ENCODE data around the gene COG5. TPM values are rescaled to one million over a fixed set of nuclear protein-coding genes. Genes with fewer than 3 reads are reported as not detected.

COG5 gene
- total and polyA plus RNA-seq, 10 donors, result 3.6 to 86.6 (median 48.7) TPM

DNA sequence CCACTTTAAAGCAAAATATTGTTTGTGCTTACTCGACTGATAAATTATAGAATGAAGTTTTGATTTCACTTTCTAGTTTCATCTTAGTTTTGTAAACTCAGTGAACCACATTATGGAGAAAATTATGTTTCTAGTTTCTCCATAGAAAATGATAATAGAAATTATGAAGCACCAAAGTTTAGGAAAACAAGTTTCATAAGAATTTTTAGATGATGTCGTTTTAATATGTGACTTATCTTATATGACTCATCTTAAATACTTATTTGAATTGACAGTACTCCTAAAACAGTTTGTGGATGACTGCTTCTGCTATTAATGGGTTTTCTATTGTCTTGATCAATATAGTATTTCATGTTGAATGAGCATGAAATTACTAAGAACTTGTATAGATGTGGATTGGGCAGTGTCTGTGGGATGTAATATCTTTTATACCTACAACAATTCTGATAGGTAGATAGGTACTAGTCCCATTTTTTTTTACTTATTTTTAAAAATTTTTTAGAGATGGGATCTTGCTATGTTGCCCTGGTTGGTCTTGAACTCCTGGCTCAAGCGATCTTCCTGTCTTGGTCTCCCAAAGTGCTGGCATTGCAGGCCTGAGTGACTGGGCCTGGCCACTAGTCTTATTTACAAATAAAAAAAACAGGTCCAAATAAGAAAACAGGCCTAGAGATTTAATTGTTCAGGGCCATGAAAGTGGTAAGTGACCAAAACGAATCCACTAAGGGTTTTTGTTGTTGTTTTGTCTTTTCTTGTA lies 391.3 kb downstream of the COG5 start:
- TF ChIP-seq, protein P1, sequence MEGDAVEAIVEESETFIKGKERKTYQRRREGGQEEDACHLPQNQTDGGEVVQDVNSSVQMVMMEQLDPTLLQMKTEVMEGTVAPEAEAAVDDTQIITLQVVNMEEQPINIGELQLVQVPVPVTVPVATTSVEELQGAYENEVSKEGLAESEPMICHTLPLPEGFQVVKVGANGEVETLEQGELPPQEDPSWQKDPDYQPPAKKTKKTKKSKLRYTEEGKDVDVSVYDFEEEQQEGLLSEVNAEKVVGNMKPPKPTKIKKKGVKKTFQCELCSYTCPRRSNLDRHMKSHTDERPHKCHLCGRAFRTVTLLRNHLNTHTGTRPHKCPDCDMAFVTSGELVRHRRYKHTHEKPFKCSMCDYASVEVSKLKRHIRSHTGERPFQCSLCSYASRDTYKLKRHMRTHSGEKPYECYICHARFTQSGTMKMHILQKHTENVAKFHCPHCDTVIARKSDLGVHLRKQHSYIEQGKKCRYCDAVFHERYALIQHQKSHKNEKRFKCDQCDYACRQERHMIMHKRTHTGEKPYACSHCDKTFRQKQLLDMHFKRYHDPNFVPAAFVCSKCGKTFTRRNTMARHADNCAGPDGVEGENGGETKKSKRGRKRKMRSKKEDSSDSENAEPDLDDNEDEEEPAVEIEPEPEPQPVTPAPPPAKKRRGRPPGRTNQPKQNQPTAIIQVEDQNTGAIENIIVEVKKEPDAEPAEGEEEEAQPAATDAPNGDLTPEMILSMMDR (IDR thresholded peaks at IDR 0.05 in 8 of 11, conservative IDR thresholded peaks at IDR 0.05 in 3 of 11), result no peak
- TF ChIP-seq POLR2A (IDR thresholded peaks at IDR 0.05), result no peak
- no peak for TF ChIP-seq POLR2AphosphoS5 (IDR thresholded peaks at IDR 0.05)
- intact Hi-C loops (cut with DNase I; ENCODE audit: low total_unique reads), result no loop called here
- peaks cover 0 to 19% (median 1%) of the 10 kb centered on the region in 6 donors for H3K36me3 ChIP-seq
- H3K4me1 ChIP-seq, result peaks cover 46 to 83% (median 73%) of the 10 kb centered on the region in 6 donors
- H3K27me3 ChIP-seq (replicated peaks in 1 of 7), result no peaks in the 10 kb centered on the region
- no peak for DNase-seq
- WGBS, 5 donors, result 68 to 77% (median 72%) methylated on average over 4 of the region's 4 CpGs
- H3K9me3 ChIP-seq, result no peaks in the 10 kb centered on the region
- peak overlapping the region in 4 of 8 donors; percentile 8 to 95 (median 14) for H3K27ac ChIP-seq
- peak overlapping the region in 1 of 8 donors; percentile 4 for H3K4me3 ChIP-seq

- Histone ChIP-seq H3K9me3 (no peaks in the 10 kb centered on the region), H3K36me3 (peaks cover 0 to 19% (median 1%) of the 10 kb centered on the region in 6 donors), H3K4me3 (peak overlapping the region in 1 of 8 donors; percentile 32), H3K27me3 (replicated peaks in 1 of 7) (no peaks in the 10 kb centered on the region), H3K4me1 (peaks cover 46 to 83% (median 66%) of the 10 kb centered on the region in 6 donors), H3K27ac (peak overlapping the region in 6 of 8 donors; percentile 8 to 95 (median 16))
- WGBS, 5 donors, result 88 to 94% (median 93%) methylated on average over 12 of the region's 12 CpGs
- no peak for DNase-seq
- intact Hi-C loops (cut with DNase I; ENCODE audit: low total_unique reads), result no loop called here
- TF ChIP-seq POLR2A (IDR thresholded peaks at IDR 0.05) (no peak), POLR2AphosphoS5 (IDR thresholded peaks at IDR 0.05) (no peak)
- TF ChIP-seq, protein P1 (IDR thresholded peaks at IDR 0.05 in 8 of 11, conservative IDR thresholded peaks at IDR 0.05 in 3 of 11), result no peak
These were observed 392.2 kb downstream of the COG5 start for GRCh38 chr7:107171496-107171895.

DNA sequence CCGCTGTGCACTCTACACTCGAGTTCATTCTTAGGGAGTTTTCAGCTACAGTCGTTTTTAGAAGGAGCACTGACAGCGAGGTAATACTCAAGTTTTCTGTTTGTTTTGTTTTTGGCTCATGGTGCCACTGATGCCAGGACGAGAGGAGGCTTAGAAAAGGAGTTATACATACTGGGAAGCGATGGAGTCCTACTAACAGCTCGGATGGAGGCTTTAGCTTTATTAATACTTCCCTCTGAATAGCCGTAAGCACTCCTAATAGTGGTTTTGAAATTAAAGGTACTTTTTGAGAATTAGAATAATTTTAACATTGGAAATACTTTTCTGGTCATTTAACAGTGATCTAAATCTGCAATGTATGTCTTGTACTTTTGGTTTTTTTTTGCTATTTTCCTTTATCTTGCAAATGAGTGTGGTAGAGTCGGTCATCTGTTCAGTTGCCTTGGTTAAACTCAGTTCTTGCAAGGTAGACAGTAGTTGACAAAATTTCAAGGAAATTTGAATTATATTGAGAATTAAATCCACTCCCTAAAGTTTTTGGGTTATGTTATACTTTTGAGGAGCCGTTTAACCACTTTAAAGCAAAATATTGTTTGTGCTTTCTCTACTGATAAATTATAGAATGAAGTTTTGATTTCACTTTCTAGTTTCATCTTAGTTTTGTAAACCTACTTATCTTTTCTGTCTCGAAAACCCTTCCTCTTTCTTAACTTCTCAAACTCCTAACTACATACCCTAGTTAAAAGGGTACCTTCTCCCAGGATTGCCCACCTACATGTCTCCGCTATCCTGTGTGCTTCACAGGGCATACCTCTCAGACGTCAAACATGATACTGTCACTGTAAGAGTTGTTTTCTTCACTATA lies 393.4 kb downstream of the COG5 start:
- peaks cover 44 to 71% (median 56%) of the 10 kb centered on the region in 6 donors for H3K4me1 ChIP-seq
- DNase-seq, result no peak
- 7 to 10% (median 8%) methylated on average over 13 of the region's 13 CpGs for WGBS, 5 donors
- H3K27me3 ChIP-seq (replicated peaks in 1 of 7), result no peaks in the 10 kb centered on the region
- H3K27ac ChIP-seq, result peak overlapping the region; percentile 87 to 99 (median 98)
- TF ChIP-seq POLR2AphosphoS5 (IDR thresholded peaks at IDR 0.05), result no peak
- TF ChIP-seq POLR2A (IDR thresholded peaks at IDR 0.05), result no peak
- TF ChIP-seq, protein P1 (IDR thresholded peaks at IDR 0.05 in 8 of 11, conservative IDR thresholded peaks at IDR 0.05 in 3 of 11), result no peak
- intact Hi-C loops (cut with DNase I; ENCODE audit: low total_unique reads), result no loop called here
- peaks cover 0 to 13% (median 1%) of the 10 kb centered on the region in 6 donors for H3K36me3 ChIP-seq
- H3K9me3 ChIP-seq, result no peaks in the 10 kb centered on the region
- peak overlapping the region; percentile 72 to 98 (median 86) for H3K4me3 ChIP-seq
